ENCODE results near the gene CCNG1.

GRCh38 chr5:163463063-163463435, 25.7 kb downstream of the CCNG1 start:
- TF ChIP-seq, protein P1, sequence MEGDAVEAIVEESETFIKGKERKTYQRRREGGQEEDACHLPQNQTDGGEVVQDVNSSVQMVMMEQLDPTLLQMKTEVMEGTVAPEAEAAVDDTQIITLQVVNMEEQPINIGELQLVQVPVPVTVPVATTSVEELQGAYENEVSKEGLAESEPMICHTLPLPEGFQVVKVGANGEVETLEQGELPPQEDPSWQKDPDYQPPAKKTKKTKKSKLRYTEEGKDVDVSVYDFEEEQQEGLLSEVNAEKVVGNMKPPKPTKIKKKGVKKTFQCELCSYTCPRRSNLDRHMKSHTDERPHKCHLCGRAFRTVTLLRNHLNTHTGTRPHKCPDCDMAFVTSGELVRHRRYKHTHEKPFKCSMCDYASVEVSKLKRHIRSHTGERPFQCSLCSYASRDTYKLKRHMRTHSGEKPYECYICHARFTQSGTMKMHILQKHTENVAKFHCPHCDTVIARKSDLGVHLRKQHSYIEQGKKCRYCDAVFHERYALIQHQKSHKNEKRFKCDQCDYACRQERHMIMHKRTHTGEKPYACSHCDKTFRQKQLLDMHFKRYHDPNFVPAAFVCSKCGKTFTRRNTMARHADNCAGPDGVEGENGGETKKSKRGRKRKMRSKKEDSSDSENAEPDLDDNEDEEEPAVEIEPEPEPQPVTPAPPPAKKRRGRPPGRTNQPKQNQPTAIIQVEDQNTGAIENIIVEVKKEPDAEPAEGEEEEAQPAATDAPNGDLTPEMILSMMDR (IDR thresholded peaks at IDR 0.05): no peak
- no peak for TF ChIP-seq POLR2A (IDR thresholded peaks at IDR 0.05)

Measured in esophagus squamous epithelium (tissue), 4 donors.